ENCODE data around the gene SMARCA2.
A peak's percentile ranks its signal among the peaks of the same experiment; 100 is the strongest.

Gene SMARCA2

GRCh38 chr9:2236850-2237249 lies 221.7 kb downstream of the SMARCA2 start:
- Histone ChIP-seq H3K9me3 (ENCODE audit: insufficient read depth, low read length) (no peaks in the 10 kb centered on the region), H3K79me2 (ENCODE audit: insufficient read depth, low read length) (no peaks in the 10 kb centered on the region), H3K36me3 (ENCODE audit: low read length) (no peaks in the 10 kb centered on the region), H3K9ac (ENCODE audit: low read length) (no peak overlapping the region), H4K20me1 (ENCODE audit: low read depth, low read length) (no peaks in the 10 kb centered on the region), H3F3A (ENCODE audit: insufficient read depth) (no peaks in the 10 kb centered on the region), H3K4me2 (ENCODE audit: low read depth, low read length, poor library complexity, severe bottlenecking) (no peak overlapping the region), H3K9me2 (replicated peaks; ENCODE audit: insufficient read depth, low read length) (no peaks in the 10 kb centered on the region), H3K27me3 (ENCODE audit: low read length) (no peaks in the 10 kb centered on the region), H3K27ac (ENCODE audit: low read depth, low read length) (no peak overlapping the region), H3K4me3 (ENCODE audit: insufficient read depth, low read length, poor library complexity, severe bottlenecking) (no peak overlapping the region), H2AFZ (ENCODE audit: low read depth, low read length, severe bottlenecking) (no peak overlapping the region)
- TF ChIP-seq EZH2phosphoT487 (conservative IDR thresholded peaks at IDR 0.05; ENCODE audit: low read length) (no peak), CTCF (IDR thresholded peaks at IDR 0.05; ENCODE audit: insufficient read depth, low read length, poor library complexity, severe bottlenecking) (no peak)

- H3K9me2 ChIP-seq (replicated peaks; ENCODE audit: insufficient read depth, low read length): no peaks in the 10 kb centered on the region
- TF ChIP-seq CTCF (IDR thresholded peaks at IDR 0.05; ENCODE audit: insufficient read depth, low read length, poor library complexity, severe bottlenecking): no peak
- TF ChIP-seq EZH2phosphoT487 (conservative IDR thresholded peaks at IDR 0.05; ENCODE audit: low read length): no peak
- no peaks in the 10 kb centered on the region for H3F3A ChIP-seq (ENCODE audit: insufficient read depth)
- no peak overlapping the region for H3K4me3 ChIP-seq (ENCODE audit: insufficient read depth, low read length, poor library complexity, severe bottlenecking)
- H3K27ac ChIP-seq (ENCODE audit: low read depth, low read length): no peak overlapping the region
- H3K36me3 ChIP-seq (ENCODE audit: low read length): no peaks in the 10 kb centered on the region
- no peaks in the 10 kb centered on the region for H3K79me2 ChIP-seq (ENCODE audit: insufficient read depth, low read length)
- H3K9me3 ChIP-seq (ENCODE audit: insufficient read depth, low read length): no peaks in the 10 kb centered on the region
- no peak overlapping the region for H3K9ac ChIP-seq (ENCODE audit: low read length)
- no peaks in the 10 kb centered on the region for H3K27me3 ChIP-seq (ENCODE audit: low read length)
- no peak overlapping the region for H2AFZ ChIP-seq (ENCODE audit: low read depth, low read length, severe bottlenecking)
- H3K4me2 ChIP-seq (ENCODE audit: low read depth, low read length, poor library complexity, severe bottlenecking): no peak overlapping the region
- H4K20me1 ChIP-seq (ENCODE audit: low read depth, low read length): no peaks in the 10 kb centered on the region
Measured at GRCh38 chr9:2241461-2241835, 226.3 kb downstream of the SMARCA2 start.

GRCh38 chr9:2241836-2242741 lies 226.9 kb downstream of the SMARCA2 start:
- H3K9me3 ChIP-seq (ENCODE audit: insufficient read depth, low read length): no peaks in the 10 kb centered on the region
- no peaks in the 10 kb centered on the region for H3K36me3 ChIP-seq (ENCODE audit: low read length)
- no peaks in the 10 kb centered on the region for H3K79me2 ChIP-seq (ENCODE audit: insufficient read depth, low read length)
- H3K27ac ChIP-seq (ENCODE audit: low read depth, low read length): no peak overlapping the region
- peak overlapping the region; percentile 50 for H3K4me2 ChIP-seq (ENCODE audit: low read depth, low read length, poor library complexity, severe bottlenecking)
- H3F3A ChIP-seq (ENCODE audit: insufficient read depth): no peaks in the 10 kb centered on the region
- no peaks in the 10 kb centered on the region for H3K27me3 ChIP-seq (ENCODE audit: low read length)
- H2AFZ ChIP-seq (ENCODE audit: low read depth, low read length, severe bottlenecking): peak overlapping the region; percentile 71
- H3K4me3 ChIP-seq (ENCODE audit: insufficient read depth, low read length, poor library complexity, severe bottlenecking): peak overlapping the region; percentile 29
- TF ChIP-seq EZH2phosphoT487 (conservative IDR thresholded peaks at IDR 0.05; ENCODE audit: low read length) (no peak), CTCF (IDR thresholded peaks at IDR 0.05; ENCODE audit: insufficient read depth, low read length, poor library complexity, severe bottlenecking) (no peak)
- H3K9ac ChIP-seq (ENCODE audit: low read length): peak overlapping the region; percentile 7; the same call in 1 of the 2 replicates
- H4K20me1 ChIP-seq (ENCODE audit: low read depth, low read length): no peaks in the 10 kb centered on the region
- H3K9me2 ChIP-seq (replicated peaks; ENCODE audit: insufficient read depth, low read length): no peaks in the 10 kb centered on the region

Data from SU-DHL-6 (cell line).